ENCODE measurements around the gene HSPA12B. TPM values are rescaled to one million over a fixed set of nuclear protein-coding genes. Genes with fewer than 3 reads are reported as not detected.
A peak's percentile ranks its signal among the peaks of the same experiment; 100 is the strongest.

HSPA12B gene
- total and polyA plus RNA-seq, 2 of the 13 experiments (the other 11 are each of a cell fraction or from before 2014, with no cell fraction given): 0.01 TPM; not detected in 1

GRCh38 chr20:3785240-3786125 lies 53.0 kb downstream of the HSPA12B start (continued):
- TF ChIP-seq AGO1 (IDR thresholded peaks at IDR 0.05; ENCODE audit: low read depth, low read length, poor library complexity, severe bottlenecking): peak; percentile 9
- peak; percentile 92; the same call in 1 of the 2 replicates for TF ChIP-seq ZNF333 (CRISPR knock-in tag; IDR thresholded peaks at IDR 0.05; ENCODE audit: borderline replicate concordance)
- TF ChIP-seq PRPF4 (IDR thresholded peaks at IDR 0.05; ENCODE audit: low read depth, low read length, poor library complexity, severe bottlenecking): peak; percentile 37
- TF ChIP-seq RBM39 (IDR thresholded peaks at IDR 0.05; ENCODE audit: low read depth, low read length, poor library complexity, severe bottlenecking): no peak
- peak; percentile 67 for TF ChIP-seq SALL1 (CRISPR knock-in tag; IDR thresholded peaks at IDR 0.05)
- TF ChIP-seq KDM2A (CRISPR knock-in tag; IDR thresholded peaks at IDR 0.05; ENCODE audit: borderline replicate concordance, low read depth): peak; percentile 3; the same call in 1 of the 2 replicates
- no peak for TF ChIP-seq MIER3 (CRISPR knock-in tag; IDR thresholded peaks at IDR 0.05; ENCODE audit: borderline replicate concordance)
- peak; percentile 49; the same call in 1 of the 2 replicates for TF ChIP-seq ZBTB7A (CRISPR knock-in tag; IDR thresholded peaks at IDR 0.05)
- TF ChIP-seq GABPB1 (CRISPR knock-in tag; IDR thresholded peaks at IDR 0.05): peak; percentile 54; the same call in 1 of the 2 replicates
- TF ChIP-seq HNF1A (IDR thresholded peaks at IDR 0.05; ENCODE audit: low read depth): no peak
- no peak for TF ChIP-seq HNF1A (CRISPR knock-in tag; IDR thresholded peaks at IDR 0.05; ENCODE audit: borderline replicate concordance)
- no peak for TF ChIP-seq RFX3 (CRISPR knock-in tag; IDR thresholded peaks at IDR 0.05)
- no peak for TF ChIP-seq MBD4 (IDR thresholded peaks at IDR 0.05; ENCODE audit: borderline replicate concordance, low read length)
- 0 out of 2 replicates have a peak, but pooled peaks have one; percentile 83 for TF ChIP-seq ZNF572 (CRISPR knock-in tag; IDR thresholded peaks at IDR 0.05)
- peak; percentile 77; the same call in 1 of the 2 replicates for TF ChIP-seq ZNF709 (CRISPR knock-in tag; IDR thresholded peaks at IDR 0.05)
- peak; percentile 79 for TF ChIP-seq MAX (IDR thresholded peaks at IDR 0.05)
- peak; percentile 66 for TF ChIP-seq ZNF687 (CRISPR knock-in tag; IDR thresholded peaks at IDR 0.05)
- TF ChIP-seq KLF6 (CRISPR knock-in tag; IDR thresholded peaks at IDR 0.05): no peak
- TF ChIP-seq ZNF552 (CRISPR knock-in tag; IDR thresholded peaks at IDR 0.05; ENCODE audit: borderline replicate concordance): peak; percentile 59; the same call in 1 of the 2 replicates
- TF ChIP-seq KDM5B (CRISPR knock-in tag; IDR thresholded peaks at IDR 0.05; ENCODE audit: borderline replicate concordance): peak; percentile 52; the same call in 1 of the 2 replicates
- TF ChIP-seq SP5 (CRISPR knock-in tag; IDR thresholded peaks at IDR 0.05; ENCODE audit: borderline replicate concordance, low read depth): 0 out of 2 replicates have a peak, but pooled peaks have one; percentile 31

Measured in HepG2 (cell line).